Measurements from ENCODE around the gene DOCK10. TPM values are rescaled to one million over a fixed set of nuclear protein-coding genes. Genes with fewer than 3 reads are reported as not detected.

DOCK10 gene
- total RNA-seq, 1 experiment from 2014 or later: 2.9 TPM

DNA sequence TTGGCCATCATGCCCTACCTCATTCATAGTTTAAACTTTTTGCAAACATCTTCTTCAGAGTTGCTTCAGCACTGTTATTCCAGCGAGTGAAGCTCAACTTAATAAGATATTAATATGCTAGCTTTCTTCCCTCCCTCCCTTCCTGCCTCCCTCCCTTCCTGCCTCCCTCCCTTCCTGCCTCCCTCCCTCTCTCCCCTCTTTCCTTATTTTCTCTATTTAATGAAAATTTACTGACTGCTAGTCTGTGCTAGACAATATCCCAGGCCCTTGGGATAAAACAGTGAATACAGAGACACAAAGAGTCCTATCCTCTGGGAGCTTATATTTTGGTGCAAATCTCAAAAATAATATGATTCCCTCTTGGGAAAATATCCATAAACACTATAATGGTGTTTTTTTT is 42.9 kb downstream of the DOCK10 start:
- Mint-ChIP-seq H3K27me3 (ENCODE audit: low read depth) (no peaks in the 10 kb centered on the region), H3K27ac (no peak overlapping the region), H3K36me3 (no peaks in the 10 kb centered on the region), H3K4me3 (no peak overlapping the region), H3K9me3 (no peaks in the 10 kb centered on the region), H3K4me1 (peaks cover 7% of the 10 kb centered on the region)
- no peak for DNase-seq (ENCODE audit: low spot score)
- CTCF ChIA-PET: interaction anchor here (1.5 kb wide), 1 partner anchor 179 kb away, joined by 3 read pairs; no protein-coding TSS in a partner anchor
- no peak for ATAC-seq
- POLR2A ChIA-PET: no interaction called here
- TF ChIP-seq, protein P1, sequence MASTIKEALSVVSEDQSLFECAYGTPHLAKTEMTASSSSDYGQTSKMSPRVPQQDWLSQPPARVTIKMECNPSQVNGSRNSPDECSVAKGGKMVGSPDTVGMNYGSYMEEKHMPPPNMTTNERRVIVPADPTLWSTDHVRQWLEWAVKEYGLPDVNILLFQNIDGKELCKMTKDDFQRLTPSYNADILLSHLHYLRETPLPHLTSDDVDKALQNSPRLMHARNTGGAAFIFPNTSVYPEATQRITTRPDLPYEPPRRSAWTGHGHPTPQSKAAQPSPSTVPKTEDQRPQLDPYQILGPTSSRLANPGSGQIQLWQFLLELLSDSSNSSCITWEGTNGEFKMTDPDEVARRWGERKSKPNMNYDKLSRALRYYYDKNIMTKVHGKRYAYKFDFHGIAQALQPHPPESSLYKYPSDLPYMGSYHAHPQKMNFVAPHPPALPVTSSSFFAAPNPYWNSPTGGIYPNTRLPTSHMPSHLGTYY (CRISPR knock-in tag; IDR thresholded peaks at IDR 0.05): no peak
- TF ChIP-seq, protein P2, sequence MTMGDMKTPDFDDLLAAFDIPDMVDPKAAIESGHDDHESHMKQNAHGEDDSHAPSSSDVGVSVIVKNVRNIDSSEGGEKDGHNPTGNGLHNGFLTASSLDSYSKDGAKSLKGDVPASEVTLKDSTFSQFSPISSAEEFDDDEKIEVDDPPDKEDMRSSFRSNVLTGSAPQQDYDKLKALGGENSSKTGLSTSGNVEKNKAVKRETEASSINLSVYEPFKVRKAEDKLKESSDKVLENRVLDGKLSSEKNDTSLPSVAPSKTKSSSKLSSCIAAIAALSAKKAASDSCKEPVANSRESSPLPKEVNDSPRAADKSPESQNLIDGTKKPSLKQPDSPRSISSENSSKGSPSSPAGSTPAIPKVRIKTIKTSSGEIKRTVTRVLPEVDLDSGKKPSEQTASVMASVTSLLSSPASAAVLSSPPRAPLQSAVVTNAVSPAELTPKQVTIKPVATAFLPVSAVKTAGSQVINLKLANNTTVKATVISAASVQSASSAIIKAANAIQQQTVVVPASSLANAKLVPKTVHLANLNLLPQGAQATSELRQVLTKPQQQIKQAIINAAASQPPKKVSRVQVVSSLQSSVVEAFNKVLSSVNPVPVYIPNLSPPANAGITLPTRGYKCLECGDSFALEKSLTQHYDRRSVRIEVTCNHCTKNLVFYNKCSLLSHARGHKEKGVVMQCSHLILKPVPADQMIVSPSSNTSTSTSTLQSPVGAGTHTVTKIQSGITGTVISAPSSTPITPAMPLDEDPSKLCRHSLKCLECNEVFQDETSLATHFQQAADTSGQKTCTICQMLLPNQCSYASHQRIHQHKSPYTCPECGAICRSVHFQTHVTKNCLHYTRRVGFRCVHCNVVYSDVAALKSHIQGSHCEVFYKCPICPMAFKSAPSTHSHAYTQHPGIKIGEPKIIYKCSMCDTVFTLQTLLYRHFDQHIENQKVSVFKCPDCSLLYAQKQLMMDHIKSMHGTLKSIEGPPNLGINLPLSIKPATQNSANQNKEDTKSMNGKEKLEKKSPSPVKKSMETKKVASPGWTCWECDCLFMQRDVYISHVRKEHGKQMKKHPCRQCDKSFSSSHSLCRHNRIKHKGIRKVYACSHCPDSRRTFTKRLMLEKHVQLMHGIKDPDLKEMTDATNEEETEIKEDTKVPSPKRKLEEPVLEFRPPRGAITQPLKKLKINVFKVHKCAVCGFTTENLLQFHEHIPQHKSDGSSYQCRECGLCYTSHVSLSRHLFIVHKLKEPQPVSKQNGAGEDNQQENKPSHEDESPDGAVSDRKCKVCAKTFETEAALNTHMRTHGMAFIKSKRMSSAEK (CRISPR knock-in tag; IDR thresholded peaks at IDR 0.05; ENCODE audit: borderline replicate concordance): no peak
- no peak for TF ChIP-seq ZNF219 (CRISPR knock-in tag; IDR thresholded peaks at IDR 0.05; ENCODE audit: borderline replicate concordance)

DNA sequence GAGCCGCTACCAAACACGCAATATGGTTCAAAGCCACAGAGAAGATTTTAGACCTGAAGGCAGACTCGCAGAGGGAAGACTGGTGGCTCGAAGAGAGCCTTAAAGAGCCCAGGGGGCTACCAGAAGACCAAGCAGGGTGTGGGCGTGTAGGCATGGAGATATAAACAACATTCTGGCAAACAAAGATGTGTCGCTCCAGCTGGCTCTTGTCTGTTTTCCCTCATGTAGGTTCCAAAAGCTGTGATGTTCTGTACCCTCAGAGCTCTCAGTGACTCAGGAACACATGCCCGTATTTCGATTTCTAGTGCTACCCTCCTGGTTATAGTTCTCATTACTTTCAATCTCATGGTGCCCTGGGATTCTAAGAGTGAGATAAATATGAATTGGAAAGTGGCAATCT is 44.5 kb downstream of the DOCK10 start:
- H3K4me1 Mint-ChIP-seq: peaks cover 3% of the 10 kb centered on the region
- no peaks in the 10 kb centered on the region for H3K9me3 Mint-ChIP-seq
- H3K36me3 Mint-ChIP-seq: no peaks in the 10 kb centered on the region
- CTCF ChIA-PET: interaction anchor here (0.9 kb wide), 1 partner anchor 56 kb away, joined by 3 read pairs; no protein-coding TSS in a partner anchor
- no peak overlapping the region for H3K27ac Mint-ChIP-seq
- DNase-seq (ENCODE audit: low spot score) (no peak), ATAC-seq (no peak)
- POLR2A ChIA-PET: no interaction called here
- TF ChIP-seq, protein P3, sequence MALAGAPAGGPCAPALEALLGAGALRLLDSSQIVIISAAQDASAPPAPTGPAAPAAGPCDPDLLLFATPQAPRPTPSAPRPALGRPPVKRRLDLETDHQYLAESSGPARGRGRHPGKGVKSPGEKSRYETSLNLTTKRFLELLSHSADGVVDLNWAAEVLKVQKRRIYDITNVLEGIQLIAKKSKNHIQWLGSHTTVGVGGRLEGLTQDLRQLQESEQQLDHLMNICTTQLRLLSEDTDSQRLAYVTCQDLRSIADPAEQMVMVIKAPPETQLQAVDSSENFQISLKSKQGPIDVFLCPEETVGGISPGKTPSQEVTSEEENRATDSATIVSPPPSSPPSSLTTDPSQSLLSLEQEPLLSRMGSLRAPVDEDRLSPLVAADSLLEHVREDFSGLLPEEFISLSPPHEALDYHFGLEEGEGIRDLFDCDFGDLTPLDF (CRISPR knock-in tag; IDR thresholded peaks at IDR 0.05): no peak
- no peak for TF ChIP-seq EMX1 (CRISPR knock-in tag; IDR thresholded peaks at IDR 0.05)
- TF ChIP-seq, protein P1 (CRISPR knock-in tag; IDR thresholded peaks at IDR 0.05): no peak
- H3K4me3 Mint-ChIP-seq: no peak overlapping the region
- H3K27me3 Mint-ChIP-seq (ENCODE audit: low read depth): no peaks in the 10 kb centered on the region

DNA sequence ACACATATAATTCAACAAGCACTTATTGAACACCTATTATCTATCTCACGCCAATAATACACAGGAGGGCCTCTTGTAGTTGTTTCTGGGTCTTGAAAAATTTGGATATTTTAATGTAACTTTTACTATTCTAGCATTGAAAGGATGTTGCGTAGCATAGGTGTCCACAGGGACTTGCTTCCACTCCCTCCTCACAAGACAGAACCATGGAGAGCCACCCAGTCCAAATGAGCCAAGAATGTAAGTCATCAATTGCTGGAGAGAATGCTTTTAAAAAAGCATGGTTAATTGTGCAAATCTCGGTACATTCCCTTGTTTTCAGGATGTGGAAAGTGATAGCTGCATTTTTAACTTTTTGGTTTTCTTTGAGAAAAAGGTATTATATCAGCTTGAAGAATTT is 46.8 kb downstream of the DOCK10 start:
- DNase-seq (ENCODE audit: low spot score) (no peak), ATAC-seq (no peak)
- Mint-ChIP-seq H3K9me3 (no peaks in the 10 kb centered on the region), H3K27ac (no peak overlapping the region), H3K4me3 (no peak overlapping the region), H3K36me3 (no peaks in the 10 kb centered on the region), H3K27me3 (ENCODE audit: low read depth) (no peaks in the 10 kb centered on the region), H3K4me1 (no peaks in the 10 kb centered on the region)
- CTCF ChIA-PET: no interaction called here
- TF ChIP-seq, protein P4, sequence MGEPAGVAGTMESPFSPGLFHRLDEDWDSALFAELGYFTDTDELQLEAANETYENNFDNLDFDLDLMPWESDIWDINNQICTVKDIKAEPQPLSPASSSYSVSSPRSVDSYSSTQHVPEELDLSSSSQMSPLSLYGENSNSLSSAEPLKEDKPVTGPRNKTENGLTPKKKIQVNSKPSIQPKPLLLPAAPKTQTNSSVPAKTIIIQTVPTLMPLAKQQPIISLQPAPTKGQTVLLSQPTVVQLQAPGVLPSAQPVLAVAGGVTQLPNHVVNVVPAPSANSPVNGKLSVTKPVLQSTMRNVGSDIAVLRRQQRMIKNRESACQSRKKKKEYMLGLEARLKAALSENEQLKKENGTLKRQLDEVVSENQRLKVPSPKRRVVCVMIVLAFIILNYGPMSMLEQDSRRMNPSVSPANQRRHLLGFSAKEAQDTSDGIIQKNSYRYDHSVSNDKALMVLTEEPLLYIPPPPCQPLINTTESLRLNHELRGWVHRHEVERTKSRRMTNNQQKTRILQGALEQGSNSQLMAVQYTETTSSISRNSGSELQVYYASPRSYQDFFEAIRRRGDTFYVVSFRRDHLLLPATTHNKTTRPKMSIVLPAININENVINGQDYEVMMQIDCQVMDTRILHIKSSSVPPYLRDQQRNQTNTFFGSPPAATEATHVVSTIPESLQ (CRISPR knock-in tag; IDR thresholded peaks at IDR 0.05): no peak
- TF ChIP-seq JUN (CRISPR knock-in tag; IDR thresholded peaks at IDR 0.05): no peak
- TF ChIP-seq, protein P1 (CRISPR knock-in tag; IDR thresholded peaks at IDR 0.05): no peak
- no peak for TF ChIP-seq ATF1 (CRISPR knock-in tag; IDR thresholded peaks at IDR 0.05)
- TF ChIP-seq JAZF1 (CRISPR knock-in tag; IDR thresholded peaks at IDR 0.05): no peak
- TF ChIP-seq CREB1 (CRISPR knock-in tag; IDR thresholded peaks at IDR 0.05): no peak
- TF ChIP-seq KAT7 (CRISPR knock-in tag; IDR thresholded peaks at IDR 0.05; ENCODE audit: borderline replicate concordance): no peak
- TF ChIP-seq ZNF423 (CRISPR knock-in tag; IDR thresholded peaks at IDR 0.05): no peak
- no peak for TF ChIP-seq ESRRA (CRISPR knock-in tag; IDR thresholded peaks at IDR 0.05; ENCODE audit: borderline replicate concordance)
- TF ChIP-seq EMX1 (CRISPR knock-in tag; IDR thresholded peaks at IDR 0.05): no peak
- no peak for TF ChIP-seq GTF2I (CRISPR knock-in tag; conservative IDR thresholded peaks at IDR 0.05)
- TF ChIP-seq FOXK1 (CRISPR knock-in tag; IDR thresholded peaks at IDR 0.05): no peak
- TF ChIP-seq, protein P5, sequence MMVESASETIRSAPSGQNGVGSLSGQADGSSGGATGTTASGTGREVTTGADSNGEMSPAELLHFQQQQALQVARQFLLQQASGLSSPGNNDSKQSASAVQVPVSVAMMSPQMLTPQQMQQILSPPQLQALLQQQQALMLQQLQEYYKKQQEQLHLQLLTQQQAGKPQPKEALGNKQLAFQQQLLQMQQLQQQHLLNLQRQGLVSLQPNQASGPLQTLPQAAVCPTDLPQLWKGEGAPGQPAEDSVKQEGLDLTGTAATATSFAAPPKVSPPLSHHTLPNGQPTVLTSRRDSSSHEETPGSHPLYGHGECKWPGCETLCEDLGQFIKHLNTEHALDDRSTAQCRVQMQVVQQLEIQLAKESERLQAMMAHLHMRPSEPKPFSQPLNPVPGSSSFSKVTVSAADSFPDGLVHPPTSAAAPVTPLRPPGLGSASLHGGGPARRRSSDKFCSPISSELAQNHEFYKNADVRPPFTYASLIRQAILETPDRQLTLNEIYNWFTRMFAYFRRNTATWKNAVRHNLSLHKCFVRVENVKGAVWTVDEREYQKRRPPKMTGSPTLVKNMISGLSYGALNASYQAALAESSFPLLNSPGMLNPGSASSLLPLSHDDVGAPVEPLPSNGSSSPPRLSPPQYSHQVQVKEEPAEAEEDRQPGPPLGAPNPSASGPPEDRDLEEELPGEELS (CRISPR knock-in tag; IDR thresholded peaks at IDR 0.05): no peak
- no peak for TF ChIP-seq NR1H2 (CRISPR knock-in tag; IDR thresholded peaks at IDR 0.05)
- no peak for TF ChIP-seq SMAD4 (CRISPR knock-in tag; IDR thresholded peaks at IDR 0.05)
- POLR2A ChIA-PET: no interaction called here
